HCT116 (cell line): ENCODE results near the gene TUNAR.

Experiments
- ATF3 ChIP-seq: IDR thresholded peaks from 2 replicates; pipeline ENCODE4 v1.6.1; 2012
- CTCF ChIP-seq, 3 experiments: fragments of 200-600 bp in 1 of 3; sonication (generic) in 1 of 3; IDR thresholded peaks in 2 of 3; conservative IDR thresholded peaks in 1 of 3; 2 replicates each; pipeline ENCODE4 v1.5.1; 2012 to 2017; ENCODE audit warnings: low read depth in 2 of 3, low read length in 2 of 3, antibody characterized with exemption in 1 of 3, borderline replicate concordance in 1 of 3, control low read depth in 1 of 3, mild to moderate bottlenecking in 1 of 3, mixed read lengths in 1 of 3, mixed run types in 1 of 3, moderate library complexity in 1 of 3; ENCODE audit not compliant: insufficient read depth in 1 of 3
- EGR1 ChIP-seq: IDR thresholded peaks from 2 replicates; pipeline ENCODE4 v1.6.1; 2012; ENCODE audit warnings: low read depth
- EZH2 ChIP-seq: fragments of 200-600 bp; sonication (generic); IDR thresholded peaks from 2 replicates; pipeline ENCODE4 v1.6.1; 2017; ENCODE audit warnings: antibody characterized with exemption, mixed run types
- EZH2phosphoT487 ChIP-seq: fragments of 200-600 bp; IDR thresholded peaks from 2 replicates; pipeline ENCODE4 v1.6.1; 2018; ENCODE audit warnings: antibody characterized with exemption, borderline replicate concordance
- JUND ChIP-seq: IDR thresholded peaks from 2 replicates; pipeline ENCODE4 v1.6.1; 2012
- POLR2A ChIP-seq: IDR thresholded peaks from 2 replicates; pipeline ENCODE4 v1.7.0; 2011; ENCODE audit warnings: borderline replicate concordance; ENCODE audit not compliant: insufficient read depth, insufficient read length; ENCODE audit errors: extremely low read depth
- POLR2AphosphoS5 ChIP-seq: IDR thresholded peaks from 2 replicates; pipeline ENCODE4 v1.6.1; 2011; ENCODE audit warnings: mild to moderate bottlenecking, low read depth, low read length, moderate library complexity
- RAD21 ChIP-seq: IDR thresholded peaks from 2 replicates; pipeline ENCODE4 v1.6.1; 2012; ENCODE audit warnings: low read depth, mild to moderate bottlenecking
- REST ChIP-seq: IDR thresholded peaks from 2 replicates; pipeline ENCODE4 v1.6.1; 2012; ENCODE audit warnings: low read depth
- SRF ChIP-seq: IDR thresholded peaks from 2 replicates; pipeline ENCODE4 v1.6.1; 2012; ENCODE audit warnings: low read depth
- ZFX ChIP-seq: fragments of 450-650 bp; IDR thresholded peaks from 2 replicates; pipeline ENCODE4 v1.6.1; 2017
- ZNF274 ChIP-seq: fragments of 200-500 bp; sonication (Bioruptor generic); IDR thresholded peaks from 2 replicates; pipeline ENCODE4 v1.6.1; 2014; ENCODE audit warnings: mild to moderate bottlenecking, low read depth, low read length, inconsistent platforms

- TF ChIP-seq POLR2AphosphoS5 = no peak
- TF ChIP-seq CTCF (IDR thresholded peaks at IDR 0.05 in 2 of 3, conservative IDR thresholded peaks at IDR 0.05 in 1 of 3; ENCODE audit: borderline replicate concordance in 1 of 3, insufficient read depth in 1 of 3, low read depth in 2 of 3, low read length in 2 of 3) = no peak
- TF ChIP-seq JUND = no peak
- TF ChIP-seq ATF3 = no peak
- TF ChIP-seq ZNF274 = no peak
- TF ChIP-seq EZH2 = no peak
- no peak for TF ChIP-seq POLR2A
- peak; percentile 54 for TF ChIP-seq REST
- no peak for TF ChIP-seq EGR1
- no peak for TF ChIP-seq EZH2phosphoT487
- no peak for TF ChIP-seq RAD21
- TF ChIP-seq SRF = no peak
- TF ChIP-seq ZFX = no peak
Observed at GRCh38 chr14:95862243-95862642, 14.4 kb upstream of the TUNAR start.
